K562 (cell line): ENCODE measurements around the gene UNC5B. TPM values are rescaled to one million over a fixed set of nuclear protein-coding genes. Genes with fewer than 3 reads are reported as not detected.

Experiments
- ATAC-seq: fragments of 200-7000 bp; cut with Tn5 transposase; 3 replicates; pipeline ENCODE4 v1.9.1; 2020; ENCODE audit warnings: moderate library complexity
- BruUV-seq: library from RNA; stranded (reverse); fragments of 400-500 nt; replicated peaks from 2 replicates; lab custom pipeline; 2021; lab: Mats Ljungman, UMichigan
- CTCF ChIA-PET: fragments of 300-600 bp; formaldehyde crosslinking; extraction: SDS; loops from one replicate; lab custom pipeline; 2021; ENCODE audit warnings: low intra/inter-chr PET ratio; lab: Yijun Ruan, JAX
- POLR2A ChIA-PET: fragments of 300-600, 350-650 bp; sonication (Branson Sonifier 250); formaldehyde crosslinking; extraction: SDS; loops from one replicate; lab custom pipeline; 2021; ENCODE audit warnings: antibody characterized with exemption, inconsistent platforms; lab: Yijun Ruan, JAX
- DNase-seq, 4 experiments: peaks; one replicate each; pipeline versions ENCODE4 v3.0.0 to v3.0.0-alpha.2; 2011 to 2018; ENCODE audit warnings: low spot score in 3 of 4, mixed read lengths in 3 of 4; ENCODE audit errors: extremely low read depth in 1 of 4
- FAIRE-seq: peaks from 2 replicates; lab custom pipeline; 2011; peaks lifted over from hg19 to GRCh38; lab: Jason Lieb, UNC
- H2AFZ ChIP-seq: 2 replicates; pipeline ENCODE4 v1.6.0; 2011; ENCODE audit warnings: low read depth, low read length, control low read depth, inconsistent platforms
- H3K27ac ChIP-seq: fragments of 200-600 bp; 3 replicates; pipeline ENCODE4 v1.8.0; 2011; ENCODE audit warnings: low read depth, mild to moderate bottlenecking, control low read depth, inconsistent platforms, low read length, moderate library complexity, mixed read lengths; ENCODE audit errors: extremely low read depth
- H3K27me3 ChIP-seq, 2 experiments: fragments of 300-600 bp in 1 of 2; 2 replicates in 1 of 2; 3 replicates in 1 of 2; pipeline versions ENCODE4 v1.6.0 to v1.8.0; 2011; ENCODE audit warnings: inconsistent platforms in 2 of 2, low read length in 2 of 2, mild to moderate bottlenecking in 1 of 2, mixed read lengths in 1 of 2, moderate library complexity in 1 of 2; ENCODE audit not compliant: control insufficient read depth in 2 of 2, insufficient read depth in 2 of 2
- H3K36me3 ChIP-seq: fragments of 300-600 bp; 3 replicates; pipeline ENCODE4 v1.8.0; 2011; ENCODE audit warnings: mild to moderate bottlenecking, low read length, inconsistent platforms; ENCODE audit not compliant: control insufficient read depth, insufficient read depth
- H3K4me1 ChIP-seq, 2 experiments: fragments of 200-600 bp in 1 of 2; replicated peaks in 1 of 2; 2 replicates in 1 of 2; 3 replicates in 1 of 2; pipeline versions ENCODE4 v1.5.1 to v1.8.0; 2011; ENCODE audit warnings: inconsistent platforms in 2 of 2, low read length in 2 of 2, mild to moderate bottlenecking in 1 of 2, mixed read lengths in 1 of 2, moderate library complexity in 1 of 2; ENCODE audit not compliant: control insufficient read depth in 2 of 2, insufficient read depth in 2 of 2
- H3K4me2 ChIP-seq: 2 replicates; pipeline ENCODE4 v1.6.1; 2011; ENCODE audit warnings: low read length, control low read depth, inconsistent platforms, mixed read lengths; ENCODE audit not compliant: insufficient read depth
- H3K4me3 ChIP-seq: fragments of 200-600 bp; sonication (generic), shearing (Covaris generic); 2 replicates; pipeline ENCODE4 v1.5.1; 2016; ENCODE audit warnings: control low read depth, inconsistent platforms
- H3K79me2 ChIP-seq: fragments of 200-600 bp; 3 replicates; pipeline ENCODE4 v1.8.0; 2011; ENCODE audit warnings: low read length, inconsistent platforms; ENCODE audit not compliant: control insufficient read depth, insufficient read depth
- H3K9ac ChIP-seq, 2 experiments: 2 replicates each; pipeline versions ENCODE4 v1.6.0 to v1.6.1; 2011; ENCODE audit warnings: low read depth in 2 of 2, low read length in 2 of 2, control low read depth in 1 of 2, inconsistent platforms in 1 of 2, mild to moderate bottlenecking in 1 of 2, mixed read lengths in 1 of 2; ENCODE audit not compliant: insufficient read depth in 1 of 2
- H3K9me1 ChIP-seq: one replicate; pipeline ENCODE4 v1.6.0; 2011; ENCODE audit warnings: inconsistent platforms, mild to moderate bottlenecking, low read length, moderate library complexity; ENCODE audit not compliant: control insufficient read depth, insufficient read depth
- H3K9me3 ChIP-seq: replicated peaks from 2 replicates; pipeline ENCODE4 v1.5.1; 2011; ENCODE audit warnings: low read depth, low read length, inconsistent platforms; ENCODE audit not compliant: control insufficient read depth, insufficient read depth
- H4K20me1 ChIP-seq: replicated peaks from 2 replicates; pipeline ENCODE4 v1.6.1; 2011; ENCODE audit warnings: low read length, inconsistent platforms, mixed read lengths; ENCODE audit not compliant: control insufficient read depth, insufficient read depth
- CEBPB ChIP-seq: fragments of 450-650 bp; IDR thresholded peaks from 2 replicates; pipeline ENCODE4 v1.6.1; 2016; ENCODE audit warnings: missing genetic modification characterization, missing compliant biosample characterization
- ERF ChIP-seq: fragments of 450-650 bp; formaldehyde crosslinking; IDR thresholded peaks from 2 replicates; pipeline ENCODE4 v1.4.0; 2020; ENCODE audit warnings: mild to moderate bottlenecking, mixed read lengths
- KLF6 ChIP-seq: fragments of 250-450 bp; sonication (Bioruptor Pico); IDR thresholded peaks from 2 replicates; pipeline ENCODE4 v1.4.0; 2020; ENCODE audit warnings: mild to moderate bottlenecking, moderate library complexity, borderline replicate concordance
- MCM5 ChIP-seq: fragments of 450-650 bp; IDR thresholded peaks from 2 replicates; pipeline ENCODE4 v1.6.1; 2016; ENCODE audit warnings: low read depth
- ZFP36 ChIP-seq: fragments of 150-350 bp; IDR thresholded peaks from 2 replicates; pipeline ENCODE4 v1.6.1; 2018; ENCODE audit warnings: low read length, low read depth; ENCODE audit not compliant: partially characterized antibody
- ZNF174 ChIP-seq: fragments of 250-450 bp; sonication (Bioruptor Pico); IDR thresholded peaks from 2 replicates; pipeline ENCODE4 v1.4.0; 2020; ENCODE audit warnings: mild to moderate bottlenecking
- ZNF639 ChIP-seq, 2 experiments: fragments of 200-800 bp in 1 of 2; sonication (Bioruptor generic) in 1 of 2; sonication (generic) in 1 of 2; formaldehyde crosslinking in 1 of 2; IDR thresholded peaks in 1 of 2; conservative IDR thresholded peaks in 1 of 2; 2 replicates each; pipeline versions ENCODE4 v1.5.0 to v1.6.1; 2016 to 2020; ENCODE audit warnings: missing compliant biosample characterization in 1 of 2, missing genetic modification characterization in 1 of 2, missing genetic modification reagents in 1 of 2
- WGBS: fragments of 100-300 bp; shearing (Covaris generic); methylation state at CpG from one replicate; pipeline ENCODE4 v1.1.6; 2016; ENCODE audit warnings: low coverage, mixed read lengths; ENCODE audit not compliant: insufficient coverage; ENCODE audit errors: missing lambda C conversion rate; 5-methylcytosine and 5-hydroxymethylcytosine counted together
- in situ Hi-C: fragments of 300-500 bp; cut with MboI; formaldehyde crosslinking; loops from 4 replicates; pipeline ENCODE4 v1.15.0; 2018; ENCODE audit warnings: inconsistent platforms, mixed read lengths
- intact Hi-C: fragments of 100-400 bp; cut with micrococcal nuclease; formaldehyde crosslinking; loops from 2 replicates; pipeline ENCODE4 v1.14.2; 2022
- polyA plus RNA-seq, 8 experiments: library from polyadenylated mRNA; depleted of rRNA in 4 of 8; stranded (reverse) in 5 of 8; unstranded in 3 of 8; fragments of >200 nt; fragmentation: Nextera tagmentation in 2 of 8; fragmentation: Illumina TruSeq in 1 of 8; extraction: Ambion mirVana in 2 of 8; extraction: Trizol in 1 of 8; gene quantifications; 2 replicates each; pipeline versions ENCODE4 v1.2.1 to v1.2.3, GENCODE V29; 2011 to 2014; ENCODE audit warnings: inconsistent platforms in 1 of 8, missing spikeins in 1 of 8
- total RNA-seq, 7 experiments: library from RNA; depleted of rRNA in 6 of 7; stranded (reverse); fragments of >200 nt in 6 of 7; fragmentation: Illumina TruSeq in 2 of 7; extraction: Trizol in 2 of 7; gene quantifications; 2 replicates each; pipeline versions ENCODE4 v1.2.1 to v1.2.3, GENCODE V29; 2011 to 2021; ENCODE audit warnings: low replicate concordance in 1 of 7

The UNC5B gene
- total and polyA plus RNA-seq, 9 of the 15 experiments (the other 6 are each of a cell fraction or from before 2014, with no cell fraction given): 0.10 to 8.4 (median 2.1) TPM

DNA sequence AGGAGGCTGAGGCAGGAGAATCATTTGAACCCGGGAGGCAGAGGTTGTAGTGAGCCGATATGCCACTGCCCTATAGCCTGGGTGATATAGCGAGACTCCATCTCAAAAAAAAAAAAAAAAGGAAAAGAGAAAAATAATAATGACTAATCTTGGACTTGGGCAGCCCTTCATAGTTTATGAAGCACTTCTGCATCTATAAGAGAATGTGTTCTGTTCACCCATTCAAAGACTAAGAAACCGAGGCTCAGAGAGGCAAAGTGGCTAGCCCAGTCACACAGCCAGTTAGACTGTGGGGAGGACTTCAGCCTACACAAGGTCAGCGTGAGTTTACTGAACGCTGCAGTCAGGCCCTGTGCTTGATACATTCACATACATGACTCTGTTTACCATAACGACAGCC lies 46.9 kb downstream of the UNC5B start:
- TF ChIP-seq ZNF174 (CRISPR knock-in tag): no peak
- no peak for TF ChIP-seq MCM5
- TF ChIP-seq ZFP36: peak; percentile 50
- TF ChIP-seq CEBPB (tag): no peak
- TF ChIP-seq KLF6 (CRISPR knock-in tag): no peak
- TF ChIP-seq ERF (CRISPR knock-in tag): no peak
- TF ChIP-seq ZNF639 (CRISPR knock-in tag; conservative IDR thresholded peaks at IDR 0.05 in 1 of 2, IDR thresholded peaks at IDR 0.05 in 1 of 2): no peak
- H3K4me3 ChIP-seq: no peak overlapping the region
- H3K9me3 ChIP-seq: no peaks in the 10 kb centered on the region
- intact Hi-C loops: no loop called here
- H4K20me1 ChIP-seq: 0 out of 2 replicates have a peak, but pooled peaks cover 3% of the 10 kb centered on the region
- H3K27ac ChIP-seq: no peak overlapping the region
- BruUV-seq: no TSS peak
- H3K9ac ChIP-seq: no peak overlapping the region
- H2AFZ ChIP-seq: no peak overlapping the region
- 28% methylated on average over 6 of the region's 7 CpGs for WGBS
- no peak for ATAC-seq
- no peak overlapping the region for H3K4me2 ChIP-seq
- POLR2A ChIA-PET: interaction anchor here (0.7 to 1.8 kb wide), 3 partner anchors 11 to 380 kb away, joined by 3 to 6 read pairs (median 3); no protein-coding TSS in a partner anchor
- peaks cover 0 to 5% of the 10 kb centered on the region in 2 experiments; a peak in 2 of 5 replicates for H3K27me3 ChIP-seq
- H3K36me3 ChIP-seq: no peaks in the 10 kb centered on the region
- H3K9me1 ChIP-seq: no peaks in the 10 kb centered on the region
- in situ Hi-C loops: no loop called here
- DNase-seq: no peak
- FAIRE-seq: no peak
- H3K79me2 ChIP-seq: no peaks in the 10 kb centered on the region
- CTCF ChIA-PET: no interaction called here
- H3K4me1 ChIP-seq: peaks cover 19 to 20% of the 10 kb centered on the region in 2 experiments
